Skin epidermis (tissue), 12 donors: ENCODE data around the gene MCRIP2.
A peak's percentile ranks its signal among the peaks of the same experiment; 100 is the strongest.
"Not testable (repeated sequence)": the region's sequence is repeated elsewhere in the genome, so short reads cannot be mapped to it uniquely, and the experiment has no call there.

Experiments
- H3K27ac ChIP-seq, 21 experiments: fragments of 200-600 bp; sonication (generic) in 11 of 21; one replicate each; pipeline ENCODE4 v1.5.0; 2020; ENCODE audit warnings: mild to moderate bottlenecking in 3 of 21, inconsistent platforms in 2 of 21, moderate library complexity in 2 of 21
- H3K4me3 ChIP-seq, 7 experiments: fragments of 200-600 bp; sonication (generic) in 2 of 7; one replicate each; pipeline ENCODE4 v1.5.0; 2020; ENCODE audit warnings: inconsistent platforms in 2 of 7, mild to moderate bottlenecking in 2 of 7, moderate library complexity in 1 of 7

Gene MCRIP2, protein sequence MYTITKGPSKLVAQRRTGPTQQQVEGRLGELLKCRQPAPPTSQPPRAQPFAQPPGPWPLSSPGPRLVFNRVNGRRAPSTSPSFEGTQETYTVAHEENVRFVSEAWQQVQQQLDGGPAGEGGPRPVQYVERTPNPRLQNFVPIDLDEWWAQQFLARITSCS

DNA sequence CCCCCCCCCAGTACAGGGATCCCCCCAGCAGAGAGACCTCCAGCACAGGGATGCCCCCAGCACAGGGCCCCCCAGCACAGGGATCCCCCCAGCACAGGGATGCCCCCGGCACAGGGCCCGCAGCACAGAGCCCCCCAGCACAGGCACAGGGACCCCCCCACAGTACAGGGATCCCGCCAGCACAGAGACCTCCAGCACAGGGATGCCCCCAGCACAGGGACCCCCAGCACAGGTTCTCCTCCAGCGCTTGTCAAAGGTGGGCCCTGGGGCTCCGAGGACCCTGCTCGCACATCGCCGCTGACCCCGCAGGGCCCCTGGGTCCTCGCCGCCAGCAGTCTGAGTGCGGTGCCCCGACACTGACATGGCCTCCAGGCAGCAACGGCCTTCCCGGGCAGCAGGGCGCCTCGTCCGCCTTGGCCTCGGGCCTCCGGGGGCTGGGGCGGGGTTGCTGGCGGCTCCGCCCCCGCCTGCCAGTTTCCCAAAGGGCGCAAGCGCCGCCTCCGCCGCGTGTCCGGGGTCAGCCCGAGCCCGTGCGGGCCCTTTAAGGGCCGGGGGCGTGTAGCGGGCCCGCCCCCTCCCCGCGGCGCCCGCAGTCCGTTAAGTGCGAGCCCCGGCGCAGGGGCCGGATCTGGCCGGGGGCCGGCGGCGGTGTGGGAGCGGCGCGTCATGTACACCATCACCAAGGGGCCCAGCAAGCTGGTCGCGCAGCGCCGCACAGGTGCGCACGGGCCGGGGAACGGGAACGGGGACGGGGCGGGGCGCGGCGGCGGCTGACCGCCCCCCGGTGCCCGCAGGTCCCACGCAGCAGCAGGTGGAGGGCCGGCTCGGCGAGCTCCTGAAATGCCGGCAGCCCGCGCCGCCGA, at the start of gene MCRIP2:
Gene MCRIP2, plus strand, starts transcription at position 503 of the 863 bp plus-strand sequence. Its CDS starts 164 bp downstream, at position 667.
- Histone ChIP-seq H3K27ac (peak within 1 kb of the TSS in 20 of 21 experiments; percentile 16 to 82 (median 70)), H3K4me3 (peak within 1 kb of the TSS; percentile 52 to 83 (median 71))

DNA sequence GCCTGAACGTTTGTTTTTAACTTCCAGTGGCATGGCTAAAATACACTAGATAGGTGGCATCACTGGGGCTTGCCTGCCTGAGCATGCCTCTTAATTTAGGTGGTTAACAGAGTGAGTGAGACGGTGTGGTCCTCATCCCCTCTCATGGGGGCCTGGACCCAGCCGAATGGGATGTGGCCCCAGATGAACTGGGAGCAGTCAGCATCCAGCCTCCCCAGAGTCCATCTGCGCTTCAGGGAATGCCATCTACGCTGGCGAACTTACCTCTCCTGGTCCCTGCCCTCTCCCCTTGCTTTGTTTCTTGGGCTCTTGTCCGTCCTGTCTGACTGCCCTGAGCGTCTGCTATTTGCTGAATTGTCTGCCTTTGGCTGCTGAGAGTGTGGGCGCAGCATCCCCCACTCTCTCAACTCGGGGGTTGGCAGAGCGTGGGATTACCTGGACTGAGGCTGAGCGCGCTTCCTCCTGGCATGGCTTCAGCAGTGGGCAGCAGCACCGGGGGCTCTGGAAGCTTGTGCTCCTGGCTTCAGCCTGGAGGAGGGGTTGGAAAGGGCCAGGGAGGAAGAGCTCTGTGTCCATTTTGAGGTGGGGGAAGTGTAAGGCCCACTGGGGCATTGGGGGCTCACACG, 49.6 kb upstream of the MCRIP2 start:
- peak overlapping the region in 20 of 21 experiments; percentile 4 to 94 (median 80) for H3K27ac ChIP-seq
- peak overlapping the region in 3 of 7 experiments; percentile 6 to 89 (median 20) for H3K4me3 ChIP-seq

DNA sequence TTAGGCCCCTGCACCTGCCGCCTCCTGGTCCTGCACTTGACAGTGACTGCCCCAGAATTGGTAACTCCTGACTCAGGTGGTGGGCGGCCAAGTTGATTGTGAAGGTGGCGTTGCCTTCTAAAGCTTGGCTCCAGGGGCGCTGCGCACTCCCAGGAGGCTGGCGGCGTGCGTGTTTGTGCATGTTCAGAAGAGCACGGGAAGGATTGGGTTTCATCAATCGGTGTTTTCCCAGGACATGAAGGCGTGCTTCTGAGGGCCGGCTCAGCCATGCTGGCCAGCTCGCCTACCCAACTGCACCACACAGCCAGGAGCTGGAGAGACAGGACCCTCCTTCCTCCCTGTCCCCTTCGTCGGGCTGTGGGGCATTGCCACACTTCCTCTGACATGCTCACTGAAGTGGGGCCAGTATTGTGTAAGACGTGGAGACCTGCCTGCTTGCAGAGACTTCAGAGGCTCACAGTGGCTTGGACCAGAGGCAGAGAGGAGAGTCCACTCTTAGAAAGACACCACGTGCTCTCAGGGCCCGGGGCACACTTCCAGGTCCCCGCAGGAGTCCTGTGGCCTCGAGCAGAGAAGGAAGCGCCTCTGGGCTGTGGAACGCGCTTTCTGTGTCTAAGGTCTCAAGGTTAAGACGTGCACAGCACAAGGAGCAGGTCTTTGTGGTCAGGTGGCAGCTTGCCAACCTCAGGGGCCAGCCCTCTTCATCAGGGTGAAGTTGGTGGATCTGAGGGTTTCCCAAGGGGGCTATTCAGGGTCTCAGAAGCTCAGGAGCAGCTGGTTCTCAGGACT, 48.9 kb upstream of the MCRIP2 start:
- H3K27ac ChIP-seq: peak overlapping the region in 20 of 21 experiments; percentile 39 to 94 (median 84)

DNA sequence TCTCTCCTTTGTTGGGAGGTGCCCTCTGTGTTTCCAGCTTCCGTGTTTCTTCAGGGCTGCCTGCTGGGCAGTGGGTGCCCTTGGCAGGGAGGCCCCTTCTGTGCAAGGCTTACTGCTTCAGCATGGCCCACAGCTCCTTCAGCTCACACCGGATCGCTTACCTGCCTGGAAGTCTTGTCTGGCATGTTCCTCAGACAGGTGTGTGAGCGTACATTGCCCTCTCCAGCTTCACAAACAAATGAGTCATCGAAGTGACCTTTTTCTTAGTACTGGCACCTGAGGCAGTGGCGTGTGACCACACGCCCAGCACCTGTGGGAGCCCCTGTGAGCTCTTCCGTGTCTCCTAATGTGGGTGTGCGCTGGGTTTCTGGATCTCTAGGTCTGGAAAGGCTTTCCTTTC, 48.2 kb upstream of the MCRIP2 start:
- peak overlapping the region in 1 of 7 experiments; percentile 17 for H3K4me3 ChIP-seq
- H3K27ac ChIP-seq: peak overlapping the region in 20 of 21 experiments; percentile 39 to 94 (median 84)

More for the DNA sequence above, 48.9 kb upstream of the MCRIP2 start:
- H3K4me3 ChIP-seq: peak overlapping the region in 3 of 7 experiments; percentile 6 to 89 (median 20)

DNA sequence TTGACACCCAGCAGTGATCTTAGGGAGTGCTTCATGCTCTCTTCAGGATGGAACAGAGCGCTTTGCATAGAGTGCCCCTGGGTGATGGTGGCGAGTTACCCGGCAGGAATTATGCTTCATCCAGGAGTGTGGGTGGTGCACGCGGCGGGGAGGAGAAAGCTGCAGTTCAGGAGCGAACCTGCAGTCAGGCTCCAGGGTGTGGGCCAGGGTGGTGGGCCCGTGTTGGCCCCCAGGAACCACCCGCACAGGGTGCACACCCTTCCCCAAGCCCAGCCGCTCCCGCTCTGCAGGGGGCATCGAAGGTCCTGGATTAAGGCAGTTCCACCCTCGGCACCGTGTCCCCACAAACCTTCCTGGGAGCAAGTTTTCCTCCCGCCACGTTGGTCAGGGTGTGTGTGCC, 47.8 kb upstream of the MCRIP2 start:
- Histone ChIP-seq H3K4me3 (peak overlapping the region in 1 of 7 experiments; percentile 17), H3K27ac (peak overlapping the region in 16 of 21 experiments; percentile 6 to 94 (median 84))

DNA sequence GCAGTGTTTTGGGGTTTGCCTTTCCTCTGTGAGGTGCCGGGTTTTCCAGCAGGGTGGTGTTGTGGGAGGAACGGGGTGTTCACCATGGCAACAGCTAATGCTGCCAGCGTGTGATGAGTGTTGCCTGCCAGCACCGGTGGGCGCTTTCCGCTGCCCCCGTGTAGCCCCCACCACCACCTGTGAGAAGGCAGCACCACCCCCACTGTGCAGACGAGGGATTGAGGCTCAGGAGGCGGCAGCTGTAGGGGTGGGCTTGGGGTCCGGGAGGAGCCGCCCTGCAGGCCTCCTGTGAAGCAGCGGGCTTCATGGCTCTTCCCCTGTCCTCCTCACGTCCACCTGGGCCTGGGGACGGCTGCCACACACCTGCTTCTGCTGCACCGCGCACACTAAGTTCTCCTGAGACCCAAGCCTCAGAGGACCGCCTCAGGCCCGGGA, 46.5 kb upstream of the MCRIP2 start:
- Histone ChIP-seq H3K27ac (peak overlapping the region in 3 of 21 experiments; percentile 32 to 94 (median 79)), H3K4me3 (no peak overlapping the region)

DNA sequence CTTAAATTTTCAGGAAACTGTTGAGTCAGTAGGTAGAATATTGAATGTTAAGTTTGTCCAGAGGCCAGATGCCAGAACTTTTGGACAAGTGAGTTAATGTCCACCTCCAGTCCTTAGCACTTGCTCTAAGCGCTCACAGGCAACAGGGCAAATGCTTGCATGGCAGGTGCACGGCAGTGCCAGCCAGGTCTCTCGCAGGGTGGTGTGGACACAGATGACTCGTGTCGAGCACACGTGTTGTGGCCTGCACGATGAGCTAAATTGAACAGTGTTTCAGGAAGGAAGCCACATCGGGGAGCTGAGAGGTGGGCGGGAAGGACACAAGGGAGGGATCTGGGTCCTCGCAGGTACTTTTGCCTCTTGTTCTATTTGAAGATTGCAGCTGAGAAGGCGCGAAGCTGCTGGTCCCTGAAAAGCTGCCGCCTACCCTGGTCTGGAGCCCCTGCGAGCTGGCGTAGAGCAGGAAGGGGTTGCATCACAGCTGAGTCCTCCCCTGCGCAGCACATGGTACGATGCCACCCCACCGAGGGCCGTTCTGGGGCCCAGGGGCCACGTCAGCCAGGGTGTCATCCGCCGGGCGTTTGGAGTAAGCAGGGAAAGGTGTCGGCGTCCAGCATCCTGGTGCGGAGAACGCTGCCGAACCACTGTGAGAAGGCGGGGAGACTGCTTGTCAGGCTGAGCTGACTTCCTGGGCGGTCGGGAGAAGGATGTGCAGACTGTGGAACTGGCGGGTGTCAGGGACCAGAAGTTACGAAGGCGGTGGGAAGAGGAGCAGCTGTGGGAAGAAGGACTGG, 45.5 kb upstream of the MCRIP2 start:
- H3K4me3 ChIP-seq: no peak overlapping the region
- no peak overlapping the region for H3K27ac ChIP-seq

DNA sequence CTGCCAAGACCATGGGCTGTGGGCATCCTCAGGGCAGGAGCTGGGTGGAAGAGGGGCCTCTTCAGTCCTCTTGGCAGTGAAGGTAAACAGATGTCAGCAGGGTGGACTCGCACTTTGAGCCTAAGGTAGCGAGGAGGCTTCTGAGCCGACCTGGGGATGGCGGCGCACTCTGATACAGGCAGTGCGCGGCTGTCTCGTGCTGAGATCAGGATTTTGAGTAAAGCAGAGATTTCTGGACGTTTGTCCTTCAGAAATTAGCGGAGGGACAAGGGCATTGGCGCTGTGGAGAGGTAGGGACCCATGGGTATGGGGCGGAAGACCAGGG, 44.9 kb upstream of the MCRIP2 start:
- no peak overlapping the region for H3K4me3 ChIP-seq
- H3K27ac ChIP-seq: no peak overlapping the region

DNA sequence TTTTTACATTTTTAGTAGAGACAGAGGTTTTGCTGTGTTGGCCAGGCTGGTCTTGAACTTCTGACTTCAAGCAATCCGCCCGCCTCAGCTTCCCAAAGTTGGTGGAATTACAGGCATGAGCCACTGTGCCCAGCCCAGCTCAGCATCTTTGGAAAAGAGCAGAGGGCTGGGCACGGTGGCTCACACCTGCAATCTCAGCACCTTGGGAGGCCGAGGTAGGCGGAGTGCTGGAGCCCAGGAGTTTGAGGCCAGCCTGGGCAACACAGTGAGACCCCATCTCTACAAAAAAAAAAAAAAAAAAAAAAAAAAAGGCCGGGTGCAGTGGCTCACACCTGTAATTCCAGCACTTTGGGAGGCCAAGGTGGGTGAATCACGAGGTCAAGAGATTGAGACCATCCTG, 44.0 kb upstream of the MCRIP2 start:
- H3K27ac ChIP-seq, H3K4me3 ChIP-seq: not testable (repeated sequence)

DNA sequence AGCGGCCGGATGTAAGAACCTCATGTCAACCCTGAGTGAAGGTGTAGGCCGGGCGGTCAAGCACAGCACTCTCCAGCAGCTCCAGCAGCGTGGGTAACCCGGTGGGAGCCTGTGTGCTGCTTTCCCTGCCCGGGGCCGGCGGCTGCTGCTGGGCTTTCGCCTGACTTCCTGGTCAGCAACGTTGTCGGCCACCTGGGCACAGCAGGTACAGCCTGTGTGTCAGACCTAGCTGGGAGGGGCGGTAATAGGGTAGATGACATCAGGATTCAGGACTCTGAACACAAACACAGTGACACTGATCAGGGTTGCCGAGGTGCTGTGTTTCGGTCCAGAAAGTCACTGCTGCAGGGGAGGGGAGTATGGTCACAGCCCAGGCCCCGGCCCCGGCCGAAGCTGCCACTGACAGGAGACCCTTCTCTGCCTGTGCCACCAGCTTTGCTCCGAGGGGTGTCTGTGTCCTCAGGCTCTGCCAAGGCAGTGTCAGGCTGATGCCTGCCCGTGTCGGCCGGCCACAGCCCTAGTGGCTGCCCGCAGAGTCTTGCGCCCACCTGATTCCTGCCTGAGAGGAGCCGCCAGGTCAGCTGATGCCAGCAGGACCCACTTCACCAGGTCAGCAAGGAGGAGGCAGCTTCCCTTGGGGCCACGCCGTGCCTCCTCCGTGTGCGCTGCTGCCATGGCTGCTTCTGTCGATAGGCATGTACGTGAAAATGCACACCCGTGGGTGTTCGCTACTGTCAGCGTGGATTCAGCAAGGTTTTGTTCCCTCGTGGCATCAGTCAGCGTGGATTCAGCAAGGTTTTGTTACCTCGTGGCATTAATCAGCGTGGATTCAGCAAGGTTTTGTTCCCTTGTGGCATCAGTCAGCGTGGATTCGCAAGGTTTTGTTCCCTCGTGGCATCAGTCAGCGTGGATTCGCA, 42.5 kb upstream of the MCRIP2 start:
- H3K27ac ChIP-seq: no peak overlapping the region

DNA sequence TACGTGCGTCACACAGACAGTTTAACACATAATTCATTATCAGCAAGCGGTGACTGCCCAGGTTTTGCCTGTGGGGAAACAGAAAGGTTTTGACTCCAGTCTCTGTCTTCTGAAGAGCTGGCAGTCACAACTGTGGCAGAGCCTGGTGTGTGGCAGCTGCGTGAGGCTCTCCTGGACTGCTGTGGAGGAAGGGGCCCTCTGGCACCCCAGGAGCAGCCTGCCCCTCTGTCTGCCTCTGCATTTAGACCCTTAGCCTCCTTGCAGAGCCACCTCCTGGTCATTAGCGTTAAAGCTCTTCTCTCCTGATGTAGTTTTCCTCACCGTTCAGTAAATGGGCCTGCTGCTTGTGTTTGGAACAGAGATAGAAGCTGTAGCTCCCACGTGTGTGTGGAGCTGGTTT, 40.8 kb upstream of the MCRIP2 start:
- H3K27ac ChIP-seq: no peak overlapping the region
- no peak overlapping the region for H3K4me3 ChIP-seq

More for the DNA sequence above, 42.5 kb upstream of the MCRIP2 start:
- no peak overlapping the region for H3K4me3 ChIP-seq

DNA sequence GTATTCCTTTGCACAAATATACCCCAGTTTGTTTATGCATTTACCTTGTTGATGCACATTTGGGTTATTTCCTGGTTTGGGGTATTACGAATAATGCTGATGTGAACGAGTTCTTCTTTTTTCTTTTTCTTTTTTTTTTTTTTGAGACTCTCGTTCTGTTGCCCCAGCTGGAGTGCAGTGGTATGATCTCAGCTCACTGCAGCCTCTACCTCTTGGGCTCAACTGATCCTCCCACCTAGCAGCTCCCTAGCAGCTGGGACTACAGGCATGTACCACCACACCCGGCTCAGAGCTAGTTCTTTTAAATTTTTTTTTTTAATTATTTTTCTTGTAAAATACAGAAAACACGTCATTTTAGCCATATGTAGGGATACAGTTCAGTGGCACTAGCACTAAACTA, 37.7 kb upstream of the MCRIP2 start:
- no peak overlapping the region for H3K4me3 ChIP-seq
- H3K27ac ChIP-seq: no peak overlapping the region

DNA sequence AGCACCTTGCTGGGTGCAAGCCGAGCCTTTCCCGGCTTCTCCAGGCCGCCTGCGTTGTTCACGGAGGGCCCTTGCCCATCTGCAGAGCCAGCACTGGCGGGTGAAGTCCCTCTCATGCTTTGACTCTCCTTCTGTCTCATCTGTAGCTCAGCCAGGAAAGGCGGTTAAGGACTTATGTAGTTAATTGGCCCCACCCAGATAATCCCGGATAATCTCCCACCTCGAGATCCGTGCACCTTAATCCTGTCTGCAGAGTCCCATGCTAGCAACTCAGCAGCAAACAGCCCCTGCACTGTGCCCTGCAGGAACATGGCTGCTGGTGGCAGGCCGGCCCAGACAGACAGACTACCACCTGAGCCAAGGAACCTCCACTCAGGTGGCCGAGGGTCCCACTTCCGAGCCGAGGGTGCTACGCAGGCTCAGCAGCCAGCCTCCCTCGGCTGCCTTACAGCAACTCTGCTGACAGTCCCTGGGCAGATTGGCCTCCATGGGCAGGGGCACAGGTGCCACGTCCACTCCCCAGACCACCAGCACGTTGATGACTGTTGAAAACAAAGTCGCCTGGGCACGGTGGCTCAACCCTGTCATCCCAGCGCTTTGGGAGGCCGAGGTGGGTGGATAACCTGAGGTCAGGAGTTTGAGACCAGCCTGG, 34.8 kb upstream of the MCRIP2 start:
- Histone ChIP-seq H3K4me3 (no peak overlapping the region), H3K27ac (no peak overlapping the region)

DNA sequence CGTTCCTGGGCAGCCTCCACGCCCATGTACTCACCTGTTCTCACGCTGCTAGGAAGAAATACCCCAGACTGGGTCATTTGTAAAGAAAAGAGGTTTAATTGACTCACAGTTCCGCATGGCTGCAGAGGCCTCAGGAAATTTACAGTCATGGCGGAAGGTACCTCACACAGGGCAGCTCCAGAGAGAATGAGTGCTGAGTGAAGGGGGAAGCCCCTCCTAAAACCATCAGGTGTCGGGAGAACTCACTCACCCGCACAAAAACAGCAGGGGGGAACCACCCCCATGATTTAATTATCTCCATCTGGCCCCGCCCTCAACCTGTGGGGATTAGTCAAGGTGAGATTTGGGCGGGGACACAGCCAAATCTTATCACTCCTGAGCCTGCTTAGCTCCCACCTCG, 33.6 kb upstream of the MCRIP2 start:
- H3K27ac ChIP-seq: no peak overlapping the region
- H3K4me3 ChIP-seq: no peak overlapping the region

DNA sequence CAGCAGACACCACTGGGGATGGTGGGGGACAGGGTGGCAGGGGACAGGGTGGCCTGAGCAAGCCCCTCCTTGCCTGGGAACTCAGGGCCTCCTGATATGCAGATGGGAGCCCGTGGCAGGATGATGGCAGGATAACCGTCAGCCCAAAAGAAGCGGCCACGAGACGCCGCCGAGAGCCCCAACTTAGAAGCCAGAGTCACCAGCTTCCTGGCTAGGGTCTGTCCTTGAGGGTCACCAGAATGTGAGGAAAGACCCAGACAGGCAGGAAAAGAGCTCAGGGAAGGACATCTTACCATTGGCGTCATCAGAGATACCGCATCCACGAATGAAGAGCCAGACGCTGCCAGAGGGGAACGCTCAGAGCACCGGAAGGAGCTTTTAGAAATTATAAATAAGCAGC, 32.3 kb upstream of the MCRIP2 start:
- Histone ChIP-seq H3K27ac (no peak overlapping the region), H3K4me3 (no peak overlapping the region)

DNA sequence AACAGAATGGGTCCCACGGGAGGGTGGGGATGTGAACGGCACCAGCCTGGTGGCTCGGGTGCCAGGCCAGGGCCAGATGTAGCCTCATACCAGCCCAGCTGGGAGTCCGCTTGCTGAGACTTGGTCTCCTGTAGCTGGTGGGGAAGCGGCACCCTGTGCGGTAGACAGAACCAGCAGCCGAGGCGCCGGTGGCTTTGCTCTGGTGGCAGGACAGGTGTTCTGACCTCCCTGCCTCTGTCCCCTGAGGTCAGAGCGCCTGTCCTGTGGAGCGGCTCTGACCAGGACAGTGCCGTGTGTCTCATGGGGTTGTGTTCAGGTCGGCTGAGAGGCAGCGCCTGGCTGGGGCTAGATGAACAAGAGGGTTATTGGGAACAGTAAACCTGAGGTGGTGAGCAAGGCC, 31.6 kb upstream of the MCRIP2 start:
- Histone ChIP-seq H3K4me3 (no peak overlapping the region), H3K27ac (peak overlapping the region in 6 of 21 experiments; percentile 29 to 67 (median 61))
